ENCODE measurements around the gene HSDL2. TPM values are rescaled to one million over a fixed set of nuclear protein-coding genes. Genes with fewer than 3 reads are reported as not detected.

Gene HSDL2
- total RNA-seq, 6 experiments from 2014 or later, result 31.7 to 38.6 (median 33.5) TPM

DNA sequence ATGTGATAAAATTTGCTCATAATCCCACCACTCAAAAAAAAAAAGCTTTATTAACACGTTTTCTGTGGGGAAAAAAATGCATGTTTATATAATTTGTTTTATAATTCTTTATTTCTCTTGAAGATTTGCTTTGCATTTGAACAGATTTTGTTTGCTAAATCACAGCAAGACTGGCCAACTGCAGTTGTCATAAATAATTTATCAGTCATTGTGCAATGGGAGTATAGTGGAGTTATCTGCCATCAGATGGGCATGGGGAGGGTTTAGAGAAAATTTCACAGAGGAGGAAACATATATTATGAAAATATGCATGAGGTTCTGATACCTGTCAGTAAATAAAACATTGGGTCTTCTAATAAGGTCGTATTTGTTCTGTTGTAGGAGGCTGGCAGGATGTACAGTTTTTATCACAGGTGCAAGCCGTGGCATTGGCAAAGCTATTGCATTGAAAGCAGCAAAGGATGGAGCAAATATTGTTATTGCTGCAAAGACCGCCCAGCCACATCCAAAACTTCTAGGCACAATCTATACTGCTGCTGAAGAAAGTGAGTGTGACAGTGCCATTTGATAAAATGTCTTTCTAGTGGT is 23.8 kb downstream of the HSDL2 start:
- Mint-ChIP-seq H3K4me1 (ENCODE audit: low read depth) (peaks cover 9% of the 10 kb centered on the region), H3K27ac (no peak overlapping the region), H3K36me3 (ENCODE audit: low read depth) (peaks cover 28% of the 10 kb centered on the region), H3K27me3 (ENCODE audit: insufficient read depth) (no peaks in the 10 kb centered on the region; the same call in 1 of the 2 replicates), H3K4me3 (no peak overlapping the region), H3K9me3 (peaks cover 7% of the 10 kb centered on the region)
- no peak for DNase-seq
- no peak for TF ChIP-seq CTCF (IDR thresholded peaks at IDR 0.05)

DNA sequence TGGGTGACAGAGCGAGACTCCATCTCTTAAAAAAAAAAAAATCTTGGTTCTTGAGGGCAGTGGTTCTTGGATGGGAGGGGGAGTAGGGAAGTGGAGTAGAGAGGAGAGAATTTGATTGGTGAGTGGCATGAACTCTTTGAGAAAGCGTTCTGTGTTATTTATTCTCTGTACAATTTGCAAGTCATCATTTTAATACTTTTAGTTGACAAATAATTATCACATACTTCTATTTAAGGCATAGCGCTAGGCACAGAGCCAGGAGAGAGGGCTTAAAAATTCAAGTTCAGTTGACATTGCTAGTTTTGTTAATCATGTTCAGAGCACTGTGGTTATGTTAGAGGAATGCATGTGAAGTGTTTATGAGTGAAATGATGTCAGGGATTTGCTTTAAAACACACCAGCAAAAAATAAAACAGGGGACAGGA is 24.6 kb downstream of the HSDL2 start:
- no peak for DNase-seq
- Mint-ChIP-seq H3K27ac (no peak overlapping the region), H3K4me3 (no peak overlapping the region)

DNA sequence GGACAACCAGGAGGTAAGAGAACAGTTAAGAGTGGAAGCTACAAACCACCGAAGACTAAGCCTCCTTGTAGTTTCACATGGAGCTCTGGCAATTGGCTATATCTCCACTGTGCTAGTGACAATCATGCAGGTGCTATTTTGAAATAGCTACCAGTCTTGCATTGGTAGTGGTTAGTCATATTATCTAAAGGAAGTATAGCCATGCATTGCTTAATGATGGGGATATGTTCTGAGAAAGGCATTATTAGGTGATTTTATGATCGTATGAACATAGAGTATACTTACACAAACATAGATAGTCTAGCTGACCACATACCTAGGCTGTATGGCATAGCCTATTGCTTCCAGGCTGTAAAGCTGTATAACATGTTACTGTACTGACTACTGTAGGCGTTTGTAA is 28.4 kb downstream of the HSDL2 start:
- no peaks in the 10 kb centered on the region; the same call in 1 of the 2 replicates for H3K27me3 Mint-ChIP-seq (ENCODE audit: insufficient read depth)
- no peak for DNase-seq
- peaks cover 9% of the 10 kb centered on the region for H3K4me1 Mint-ChIP-seq (ENCODE audit: low read depth)
- no peak overlapping the region for H3K4me3 Mint-ChIP-seq
- H3K9me3 Mint-ChIP-seq, result no peaks in the 10 kb centered on the region
- no peak for TF ChIP-seq CTCF (IDR thresholded peaks at IDR 0.05)
- H3K36me3 Mint-ChIP-seq (ENCODE audit: low read depth), result peaks cover 21% of the 10 kb centered on the region
- no peak overlapping the region for H3K27ac Mint-ChIP-seq

More for the DNA sequence above, 24.6 kb downstream of the HSDL2 start:
- no peaks in the 10 kb centered on the region for H3K9me3 Mint-ChIP-seq
- TF ChIP-seq CTCF (IDR thresholded peaks at IDR 0.05), result no peak
- H3K4me1 Mint-ChIP-seq (ENCODE audit: low read depth), result peaks cover 9% of the 10 kb centered on the region
- peaks cover 22% of the 10 kb centered on the region for H3K36me3 Mint-ChIP-seq (ENCODE audit: low read depth)
- H3K27me3 Mint-ChIP-seq (ENCODE audit: insufficient read depth), result no peaks in the 10 kb centered on the region; the same call in 1 of the 2 replicates

GRCh38 chr9:112408819-112409218 is 28.9 kb downstream of the HSDL2 start:
- H3K36me3 Mint-ChIP-seq (ENCODE audit: low read depth), result peaks cover 21% of the 10 kb centered on the region
- no peaks in the 10 kb centered on the region; the same call in 1 of the 2 replicates for H3K27me3 Mint-ChIP-seq (ENCODE audit: insufficient read depth)
- no peak for TF ChIP-seq CTCF (IDR thresholded peaks at IDR 0.05)
- DNase-seq, result no peak
- peaks cover 9% of the 10 kb centered on the region for H3K4me1 Mint-ChIP-seq (ENCODE audit: low read depth)
- no peak overlapping the region for H3K27ac Mint-ChIP-seq
- no peak overlapping the region for H3K4me3 Mint-ChIP-seq
- no peaks in the 10 kb centered on the region for H3K9me3 Mint-ChIP-seq

GRCh38 chr9:112409758-112410157 is 29.9 kb downstream of the HSDL2 start:
- Mint-ChIP-seq H3K36me3 (ENCODE audit: low read depth) (peaks cover 16% of the 10 kb centered on the region), H3K27ac (no peak overlapping the region)
- no peak for TF ChIP-seq CTCF (IDR thresholded peaks at IDR 0.05)

More at GRCh38 chr9:112409758-112410157, 29.9 kb downstream of the HSDL2 start:
- Mint-ChIP-seq H3K27me3 (ENCODE audit: insufficient read depth) (no peaks in the 10 kb centered on the region; the same call in 1 of the 2 replicates), H3K4me1 (ENCODE audit: low read depth) (peaks cover 2% of the 10 kb centered on the region), H3K4me3 (no peak overlapping the region), H3K9me3 (no peaks in the 10 kb centered on the region)
- DNase-seq, result no peak

Measured in HFFc6 (cell line).